AG09319 (cell line): Measurements from ENCODE around the gene NSDHL.

Experiments
- DNase-seq: peaks from one replicate; pipeline ENCODE4 v3.0.0-alpha.2; 2010; ENCODE audit warnings: low read depth; ENCODE audit errors: extremely low read depth
- TF ChIP-seq, protein P1 (sequence below): IDR thresholded peaks from 2 replicates; pipeline ENCODE4 v1.5.1; 2011; ENCODE audit warnings: low read depth, mild to moderate bottlenecking, inconsistent platforms, low read length, moderate library complexity

The NSDHL gene

DNA sequence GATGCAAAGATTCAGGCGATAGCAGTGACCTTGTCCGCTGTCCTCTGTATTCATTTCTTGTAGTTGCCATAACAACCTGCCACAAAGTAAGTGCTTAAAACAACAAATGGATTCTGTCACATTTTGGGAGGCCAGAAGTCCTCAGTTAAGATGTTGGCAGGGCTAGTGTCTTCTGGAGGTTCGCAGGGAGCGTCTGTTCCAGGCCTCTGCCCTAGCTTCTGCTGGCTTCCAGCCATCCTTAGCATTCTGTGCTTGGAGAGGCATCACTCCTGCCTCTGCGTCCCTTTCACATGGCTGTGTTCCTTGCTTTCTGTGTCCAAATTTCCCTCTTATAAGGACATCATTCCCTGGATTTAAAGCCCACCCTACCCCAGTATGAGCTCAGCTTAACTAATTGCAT lies 35.5 kb downstream of the NSDHL start:
- TF ChIP-seq, protein P1, sequence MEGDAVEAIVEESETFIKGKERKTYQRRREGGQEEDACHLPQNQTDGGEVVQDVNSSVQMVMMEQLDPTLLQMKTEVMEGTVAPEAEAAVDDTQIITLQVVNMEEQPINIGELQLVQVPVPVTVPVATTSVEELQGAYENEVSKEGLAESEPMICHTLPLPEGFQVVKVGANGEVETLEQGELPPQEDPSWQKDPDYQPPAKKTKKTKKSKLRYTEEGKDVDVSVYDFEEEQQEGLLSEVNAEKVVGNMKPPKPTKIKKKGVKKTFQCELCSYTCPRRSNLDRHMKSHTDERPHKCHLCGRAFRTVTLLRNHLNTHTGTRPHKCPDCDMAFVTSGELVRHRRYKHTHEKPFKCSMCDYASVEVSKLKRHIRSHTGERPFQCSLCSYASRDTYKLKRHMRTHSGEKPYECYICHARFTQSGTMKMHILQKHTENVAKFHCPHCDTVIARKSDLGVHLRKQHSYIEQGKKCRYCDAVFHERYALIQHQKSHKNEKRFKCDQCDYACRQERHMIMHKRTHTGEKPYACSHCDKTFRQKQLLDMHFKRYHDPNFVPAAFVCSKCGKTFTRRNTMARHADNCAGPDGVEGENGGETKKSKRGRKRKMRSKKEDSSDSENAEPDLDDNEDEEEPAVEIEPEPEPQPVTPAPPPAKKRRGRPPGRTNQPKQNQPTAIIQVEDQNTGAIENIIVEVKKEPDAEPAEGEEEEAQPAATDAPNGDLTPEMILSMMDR: no peak
- DNase-seq: no peak

DNA sequence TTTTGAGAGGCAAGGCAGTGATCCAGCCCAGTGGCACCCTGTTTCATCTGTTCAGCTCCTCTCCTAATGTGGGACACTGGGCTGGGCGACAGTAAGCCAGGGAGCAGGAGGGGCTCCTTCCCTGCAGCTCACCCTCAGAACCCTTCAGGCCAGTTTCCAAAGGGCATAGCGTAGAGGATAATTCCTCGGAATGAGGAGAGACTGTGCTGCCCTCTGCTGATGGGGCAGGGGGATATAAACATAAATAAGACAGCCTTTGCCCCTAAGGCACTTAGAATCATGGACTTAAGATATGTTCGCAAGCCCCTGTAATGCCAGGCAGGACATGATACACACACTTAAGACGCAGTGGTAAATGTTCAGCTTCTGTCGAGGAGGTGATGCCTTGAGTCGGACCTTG lies 39.1 kb downstream of the NSDHL start:
- no peak for DNase-seq
- TF ChIP-seq, protein P1: no peak; the same call in 1 of the 2 replicates

DNA sequence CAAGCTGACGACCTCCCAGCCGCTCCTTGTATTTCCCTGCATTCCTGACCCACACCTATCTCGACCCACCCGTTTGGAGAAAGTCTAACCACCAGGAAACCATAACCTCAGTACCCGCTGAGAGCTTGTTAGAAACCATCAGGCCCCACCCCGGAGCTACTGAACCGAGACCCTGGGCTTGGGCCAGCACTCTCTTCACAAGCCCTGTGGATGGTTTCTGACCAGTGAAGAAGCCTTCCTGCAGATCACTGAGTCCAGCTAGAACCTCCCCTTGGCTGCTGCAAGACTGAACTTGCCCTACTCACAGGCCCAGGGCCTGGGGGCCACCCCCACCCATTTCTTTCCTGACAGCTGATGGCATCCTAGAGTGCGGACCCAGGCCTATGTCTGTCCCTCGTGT lies 40.4 kb downstream of the NSDHL start:
- no peak for DNase-seq
- TF ChIP-seq, protein P1: no peak

DNA sequence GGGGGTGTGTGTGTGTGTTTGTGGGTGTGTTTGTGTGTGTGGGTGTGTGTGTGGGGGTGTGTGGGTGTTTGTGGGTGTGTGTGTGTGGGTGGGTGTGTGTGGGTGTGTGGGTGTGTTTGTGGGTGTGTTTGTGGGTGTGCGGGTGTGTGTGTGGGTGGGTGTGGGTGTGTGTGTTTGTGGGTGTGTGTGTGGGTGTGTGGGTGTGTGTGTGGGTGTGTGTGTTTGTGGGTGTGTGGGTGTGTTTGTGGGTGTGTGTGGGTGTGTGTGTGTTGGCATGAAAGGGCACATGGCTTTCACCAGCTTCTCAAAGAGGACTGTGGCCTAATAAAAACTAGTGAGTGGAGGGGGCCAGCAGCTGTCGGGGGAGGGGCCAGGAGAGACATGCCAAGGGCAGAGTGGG lies 41.7 kb downstream of the NSDHL start:
- DNase-seq: no peak
- TF ChIP-seq, protein P1: no peak

DNA sequence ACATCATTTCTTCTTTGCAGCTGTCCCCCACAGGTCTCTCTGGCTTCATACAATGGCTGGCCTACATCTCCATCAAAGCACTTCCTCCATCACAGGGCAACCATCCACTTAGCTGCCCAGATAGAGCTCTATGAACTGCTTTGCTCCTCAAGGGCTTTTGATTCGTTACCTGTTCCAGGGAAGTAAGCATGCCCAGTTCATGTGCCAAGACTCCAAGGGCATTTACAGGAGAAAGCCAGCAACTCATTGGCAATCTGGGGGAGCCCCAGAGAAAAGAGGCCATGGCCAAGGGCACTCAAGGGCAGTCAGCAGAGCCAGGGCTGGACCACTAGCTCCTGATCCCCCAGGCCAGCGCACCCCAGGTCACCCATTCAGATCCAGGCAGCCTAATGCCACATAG lies 42.5 kb downstream of the NSDHL start:
- TF ChIP-seq, protein P1: no peak
- no peak for DNase-seq

DNA sequence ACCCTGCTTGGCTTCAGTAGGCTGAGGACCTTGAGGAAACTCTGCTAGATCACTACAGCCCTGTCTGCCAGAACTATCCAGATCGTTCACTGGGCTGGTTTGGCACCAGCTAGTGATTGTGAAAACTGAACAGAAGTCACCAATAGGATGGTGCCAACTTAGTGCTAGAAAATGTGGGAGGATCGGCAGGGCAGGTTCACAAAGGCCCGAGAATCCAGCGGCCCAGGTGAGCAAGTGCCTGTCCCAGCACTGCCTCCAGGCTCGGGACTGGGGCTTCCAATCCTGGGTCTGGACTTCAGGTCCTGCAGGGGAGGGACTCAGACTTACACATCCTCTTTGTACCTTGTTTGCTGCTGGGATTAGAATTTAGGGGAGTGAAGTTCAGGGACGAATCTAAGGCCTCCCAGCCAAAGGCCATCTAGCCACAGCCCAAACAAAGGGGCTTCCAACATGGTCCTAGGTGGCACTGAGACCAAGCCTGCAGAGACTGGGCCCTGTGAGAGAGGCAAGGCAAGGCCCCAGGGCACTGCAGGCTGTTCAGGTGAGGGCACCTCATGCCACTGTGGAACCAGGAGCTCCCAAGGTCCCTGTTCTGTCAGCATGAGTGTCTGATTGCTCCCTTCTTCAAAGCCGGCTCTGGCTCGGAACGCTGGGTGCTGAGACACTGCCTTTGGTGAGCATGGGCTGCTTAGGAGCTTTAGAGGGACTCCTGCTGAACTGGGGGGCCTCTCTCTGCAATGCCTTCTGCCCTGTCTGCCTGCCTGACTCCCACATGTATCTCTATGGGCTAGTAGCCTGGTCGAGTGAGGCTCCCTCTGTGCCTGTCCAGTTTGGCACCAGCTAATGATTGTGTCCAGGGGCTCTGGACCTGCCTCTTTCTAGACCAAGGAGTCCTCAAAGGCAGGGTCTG lies 46.3 kb downstream of the NSDHL start:
- TF ChIP-seq, protein P1: no peak
- DNase-seq: no peak

DNA sequence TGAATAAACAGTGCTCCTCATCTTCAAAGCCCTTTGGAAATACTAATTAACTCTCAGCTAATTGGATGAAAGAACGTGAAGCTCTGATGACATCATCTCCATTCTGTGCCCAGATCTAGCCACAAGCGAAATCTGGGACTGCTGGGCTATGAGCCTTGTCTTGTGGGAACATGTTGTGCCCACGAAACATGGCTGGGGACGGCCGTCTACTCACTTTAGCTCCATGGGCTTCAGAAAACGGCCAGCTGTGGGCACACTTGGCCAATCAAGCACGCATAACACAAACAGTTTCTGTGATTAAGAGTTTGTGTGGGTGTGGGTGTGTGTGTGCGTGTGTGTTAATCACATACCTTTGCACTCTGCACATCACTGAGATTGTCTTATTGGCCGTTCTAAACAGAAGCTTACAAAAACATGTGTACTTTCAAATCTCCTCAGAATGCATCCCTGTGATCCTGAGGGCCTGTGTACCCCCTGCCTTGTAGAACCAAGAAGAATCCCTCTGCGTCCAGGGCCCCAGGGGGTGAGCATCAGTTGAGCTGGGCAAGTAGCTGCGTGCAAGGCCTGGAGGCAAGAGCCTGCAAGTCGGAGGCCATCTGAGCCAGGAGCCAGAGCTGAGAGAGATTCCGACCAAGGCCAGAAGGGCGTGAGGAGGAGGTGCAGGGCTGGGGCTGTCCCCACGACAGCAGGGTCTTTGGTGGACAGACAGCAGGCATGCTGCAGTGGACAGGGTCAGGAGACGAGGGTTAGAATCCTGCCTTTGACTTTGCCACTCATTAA lies 48.3 kb downstream of the NSDHL start:
- no peak for DNase-seq
- TF ChIP-seq, protein P1: no peak
